Chondrocyte (in vitro differentiated cells): ENCODE measurements around the gene FUT9. TPM values are rescaled to one million over a fixed set of nuclear protein-coding genes. Genes with fewer than 3 reads are reported as not detected.

Source experiments
- DNase-seq: peaks from one replicate; pipeline ENCODE4 v3.0.0; 2021; ENCODE audit warnings: mixed read lengths, low spot score
- H3K27ac Mint-ChIP-seq: one replicate; pipeline ENCODE4 v1.8.0; 2021; ENCODE audit warnings: mild to moderate bottlenecking, moderate library complexity, mixed read lengths; ENCODE audit not compliant: unreplicated experiment
- H3K27me3 Mint-ChIP-seq: 2 replicates; pipeline ENCODE4 v1.8.0; 2021; ENCODE audit warnings: low read depth, mixed read lengths
- H3K36me3 Mint-ChIP-seq: 2 replicates; pipeline ENCODE4 v1.8.0; 2021; ENCODE audit warnings: low read depth, mixed read lengths
- H3K4me1 Mint-ChIP-seq: 2 replicates; pipeline ENCODE4 v1.8.0; 2021; ENCODE audit warnings: low read depth, mild to moderate bottlenecking, mixed read lengths
- H3K4me3 Mint-ChIP-seq: one replicate; pipeline ENCODE4 v1.8.0; 2021; ENCODE audit warnings: mild to moderate bottlenecking, moderate library complexity, mixed read lengths; ENCODE audit not compliant: unreplicated experiment
- H3K9me3 Mint-ChIP-seq: 2 replicates; pipeline ENCODE4 v1.8.0; 2021; ENCODE audit warnings: low read depth, mixed read lengths
- total RNA-seq: library from RNA; stranded (reverse); gene quantifications from 3 replicates; pipeline ENCODE4 v1.2.1, GENCODE V29; 2021
- TF ChIP-seq, protein P1 (sequence below): fragments of 200-600 bp; sonication (generic); IDR thresholded peaks from 2 replicates; pipeline ENCODE4 v1.5.0; 2021; ENCODE audit warnings: antibody characterized with exemption, mild to moderate bottlenecking, moderate library complexity

The FUT9 gene
- total RNA-seq, 1 donor from 2014 or later: not detected

DNA sequence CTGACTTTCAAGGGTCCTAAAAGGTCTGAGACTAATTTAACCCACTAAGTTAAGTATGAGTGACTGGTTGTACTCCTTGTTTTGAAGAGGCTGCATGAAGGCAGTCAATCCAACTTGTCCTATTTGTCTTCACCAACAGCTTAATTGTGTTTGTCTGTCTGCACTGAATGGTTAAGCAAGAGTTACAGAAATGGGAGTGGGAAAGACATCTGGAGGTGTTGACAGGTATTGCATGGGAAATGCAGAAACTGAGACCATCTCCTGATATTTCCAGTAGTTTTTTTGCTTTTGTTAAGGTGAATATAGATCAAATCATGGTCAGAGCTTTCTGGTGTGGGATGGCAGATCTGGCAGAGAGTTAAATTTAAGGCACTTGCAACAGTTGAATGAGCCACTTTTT, 6.5 kb downstream of the FUT9 start:
- no peak overlapping the region for H3K4me3 Mint-ChIP-seq
- H3K27ac Mint-ChIP-seq: no peak overlapping the region
- H3K36me3 Mint-ChIP-seq: no peaks in the 10 kb centered on the region
- DNase-seq: no peak
- H3K4me1 Mint-ChIP-seq: no peaks in the 10 kb centered on the region
- H3K9me3 Mint-ChIP-seq: no peaks in the 10 kb centered on the region
- TF ChIP-seq, protein P1, sequence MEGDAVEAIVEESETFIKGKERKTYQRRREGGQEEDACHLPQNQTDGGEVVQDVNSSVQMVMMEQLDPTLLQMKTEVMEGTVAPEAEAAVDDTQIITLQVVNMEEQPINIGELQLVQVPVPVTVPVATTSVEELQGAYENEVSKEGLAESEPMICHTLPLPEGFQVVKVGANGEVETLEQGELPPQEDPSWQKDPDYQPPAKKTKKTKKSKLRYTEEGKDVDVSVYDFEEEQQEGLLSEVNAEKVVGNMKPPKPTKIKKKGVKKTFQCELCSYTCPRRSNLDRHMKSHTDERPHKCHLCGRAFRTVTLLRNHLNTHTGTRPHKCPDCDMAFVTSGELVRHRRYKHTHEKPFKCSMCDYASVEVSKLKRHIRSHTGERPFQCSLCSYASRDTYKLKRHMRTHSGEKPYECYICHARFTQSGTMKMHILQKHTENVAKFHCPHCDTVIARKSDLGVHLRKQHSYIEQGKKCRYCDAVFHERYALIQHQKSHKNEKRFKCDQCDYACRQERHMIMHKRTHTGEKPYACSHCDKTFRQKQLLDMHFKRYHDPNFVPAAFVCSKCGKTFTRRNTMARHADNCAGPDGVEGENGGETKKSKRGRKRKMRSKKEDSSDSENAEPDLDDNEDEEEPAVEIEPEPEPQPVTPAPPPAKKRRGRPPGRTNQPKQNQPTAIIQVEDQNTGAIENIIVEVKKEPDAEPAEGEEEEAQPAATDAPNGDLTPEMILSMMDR: no peak
- H3K27me3 Mint-ChIP-seq: peaks cover 9% of the 10 kb centered on the region

DNA sequence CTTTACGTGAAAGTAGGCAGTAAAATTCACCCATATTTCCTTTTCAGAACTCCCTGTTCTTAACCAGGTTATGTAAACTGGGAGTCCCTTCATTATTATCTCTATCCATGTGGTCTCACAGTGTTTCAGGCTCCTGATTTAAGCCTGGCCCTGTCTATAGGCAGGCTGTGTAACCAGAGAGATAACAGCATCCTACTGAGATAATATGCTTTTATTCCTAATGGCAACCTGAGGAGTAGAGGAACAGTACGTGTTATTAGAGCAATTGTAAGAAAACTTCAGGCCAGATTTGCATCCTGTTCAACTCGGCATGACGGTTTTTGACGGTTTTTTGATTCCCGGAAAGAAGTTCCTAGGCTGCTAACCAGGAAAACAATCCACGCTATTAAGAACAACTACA, 16.9 kb downstream of the FUT9 start:
- Mint-ChIP-seq H3K9me3 (no peaks in the 10 kb centered on the region), H3K27ac (no peak overlapping the region), H3K27me3 (no peaks in the 10 kb centered on the region), H3K4me1 (no peaks in the 10 kb centered on the region), H3K4me3 (no peak overlapping the region), H3K36me3 (no peaks in the 10 kb centered on the region)
- TF ChIP-seq, protein P1: no peak
- DNase-seq: no peak

DNA sequence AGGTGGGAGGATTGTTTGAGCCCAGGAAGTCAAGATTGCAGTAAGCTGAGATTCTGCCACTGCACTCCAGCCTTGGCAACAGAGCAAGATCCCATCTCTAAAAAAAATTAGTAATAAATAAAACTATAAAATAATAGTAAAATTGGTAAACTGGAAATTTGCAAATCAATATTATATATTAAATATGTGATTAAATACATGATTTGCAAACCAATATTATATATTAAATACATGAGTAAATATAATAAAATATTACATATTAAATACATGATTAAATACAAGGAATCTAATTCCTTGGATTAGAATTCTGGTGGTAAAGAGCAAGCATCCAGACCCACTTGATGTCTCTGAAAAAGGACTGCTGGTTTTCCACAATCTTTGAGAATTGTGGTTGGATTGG, 35.8 kb downstream of the FUT9 start:
- H3K27ac Mint-ChIP-seq: no peak overlapping the region
- H3K4me1 Mint-ChIP-seq: no peaks in the 10 kb centered on the region
- no peaks in the 10 kb centered on the region for H3K9me3 Mint-ChIP-seq
- DNase-seq: no peak
- no peaks in the 10 kb centered on the region for H3K36me3 Mint-ChIP-seq
- no peak overlapping the region for H3K4me3 Mint-ChIP-seq
- TF ChIP-seq, protein P1: no peak
- no peaks in the 10 kb centered on the region for H3K27me3 Mint-ChIP-seq

DNA sequence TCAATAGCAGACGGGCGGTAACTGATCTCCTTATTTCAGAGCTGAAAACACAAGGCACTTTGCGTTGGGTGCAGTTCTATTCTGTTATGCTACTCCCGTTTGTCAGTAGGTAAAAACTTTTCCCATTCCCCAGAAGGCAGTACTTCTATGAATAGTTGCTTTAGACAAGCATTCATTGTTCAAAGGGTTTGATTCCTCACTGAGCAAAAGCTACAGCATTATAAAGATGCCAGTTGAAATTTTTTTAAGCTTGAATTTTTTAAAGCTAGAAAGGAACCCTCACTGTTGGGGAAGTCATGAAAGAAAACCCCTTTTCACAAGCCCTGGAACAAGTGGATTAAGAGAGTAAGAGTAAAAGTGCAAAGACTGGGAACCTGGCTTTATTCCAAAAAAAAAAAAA, 42.3 kb downstream of the FUT9 start:
- no peaks in the 10 kb centered on the region for H3K36me3 Mint-ChIP-seq
- TF ChIP-seq, protein P1: no peak
- no peak overlapping the region for H3K27ac Mint-ChIP-seq
- H3K4me3 Mint-ChIP-seq: no peak overlapping the region
- H3K27me3 Mint-ChIP-seq: no peaks in the 10 kb centered on the region
- H3K4me1 Mint-ChIP-seq: peaks cover 6% of the 10 kb centered on the region
- H3K9me3 Mint-ChIP-seq: no peaks in the 10 kb centered on the region
- DNase-seq: no peak

DNA sequence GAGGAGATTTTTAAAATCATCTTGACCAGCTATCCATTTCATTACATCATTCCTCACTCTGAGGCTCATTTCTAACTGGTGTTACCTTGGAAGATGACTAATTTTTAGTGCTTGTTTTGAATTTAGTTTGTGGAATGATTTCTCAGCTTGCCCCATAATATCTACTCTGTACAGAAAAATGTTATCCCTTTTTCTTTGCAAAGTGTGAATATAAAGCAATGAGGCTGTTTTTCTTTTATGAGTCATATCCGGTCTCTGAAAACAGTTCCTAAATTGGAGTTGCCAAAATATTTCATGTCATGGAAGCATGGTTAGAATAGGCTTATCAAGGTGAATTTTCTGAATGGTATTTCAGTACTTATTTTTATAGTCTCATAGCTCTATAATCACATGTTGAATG, 43.8 kb downstream of the FUT9 start:
- no peak for DNase-seq
- H3K4me3 Mint-ChIP-seq: no peak overlapping the region
- H3K36me3 Mint-ChIP-seq: no peaks in the 10 kb centered on the region
- H3K27me3 Mint-ChIP-seq: no peaks in the 10 kb centered on the region
- no peak overlapping the region for H3K27ac Mint-ChIP-seq
- no peaks in the 10 kb centered on the region for H3K9me3 Mint-ChIP-seq
- peaks cover 6% of the 10 kb centered on the region for H3K4me1 Mint-ChIP-seq
- TF ChIP-seq, protein P1: no peak
